ENCODE results near the gene UFD1.

GRCh38 chr22:19438298-19438697 is 40.7 kb downstream of the UFD1 start:
- no peak for TF ChIP-seq CTCF (IDR thresholded peaks at IDR 0.05)
- no peak for TF ChIP-seq POLR2A (IDR thresholded peaks at IDR 0.05)
